NT2/D1 (cell line): ENCODE measurements around the gene FAM234A.

Experiments used
- SUZ12 ChIP-seq: IDR thresholded peaks from 2 replicates; pipeline ENCODE4 v1.6.1; 2011; ENCODE audit not compliant: insufficient read length, insufficient read depth; ENCODE audit errors: extremely low read depth
- YY1 ChIP-seq: IDR thresholded peaks from 2 replicates; pipeline ENCODE4 v1.6.1; 2011; ENCODE audit not compliant: insufficient read length, insufficient read depth
- ZNF274 ChIP-seq: IDR thresholded peaks from 2 replicates; pipeline ENCODE4 v1.6.1; 2011; ENCODE audit warnings: mild to moderate bottlenecking, low read depth, low read length

- TF ChIP-seq ZNF274: no peak
- no peak for TF ChIP-seq YY1
- no peak for TF ChIP-seq SUZ12
These were observed 52.7 kb downstream of the FAM234A start for GRCh38 chr16:287298-287811.
